HepG2 (cell line): ENCODE results near the gene ARG2.

Source experiments
- CTCF ChIP-seq: sonication (generic); formaldehyde crosslinking; IDR thresholded peaks from 2 replicates; pipeline ENCODE4 v1.5.0; 2020; ENCODE audit warnings: mild to moderate bottlenecking, missing genetic modification reagents, moderate library complexity
- FOXA1 ChIP-seq, 2 experiments: fragments of 450-650 bp in 1 of 2; sonication (generic) in 1 of 2; formaldehyde crosslinking in 1 of 2; IDR thresholded peaks; 2 replicates each; pipeline versions ENCODE4 v1.4.0 to v1.6.1; 2016 to 2020; ENCODE audit warnings: missing genetic modification reagents in 1 of 2
- ISL2 ChIP-seq: sonication (generic); formaldehyde crosslinking; IDR thresholded peaks from 2 replicates; pipeline ENCODE4 v1.5.0; 2020; ENCODE audit warnings: missing genetic modification reagents
- MAFG ChIP-seq: sonication (generic); formaldehyde crosslinking; IDR thresholded peaks from 2 replicates; pipeline ENCODE4 v1.5.1; 2020; ENCODE audit warnings: mild to moderate bottlenecking, missing genetic modification reagents
- NFAT5 ChIP-seq: sonication (generic); formaldehyde crosslinking; IDR thresholded peaks from 2 replicates; pipeline ENCODE4 v1.4.0; 2020; ENCODE audit warnings: missing genetic modification reagents
- POLR2AphosphoS5 ChIP-seq: IDR thresholded peaks from 2 replicates; pipeline ENCODE4 v1.6.1; 2012; ENCODE audit warnings: low read depth, low read length
- STAT5B ChIP-seq: sonication (generic); formaldehyde crosslinking; IDR thresholded peaks from 2 replicates; pipeline ENCODE4 v1.4.0; 2020; ENCODE audit warnings: missing genetic modification reagents
- YY1 ChIP-seq: IDR thresholded peaks from 2 replicates; pipeline ENCODE4 v1.6.1; 2011; ENCODE audit warnings: low read length, low read depth, moderate library complexity, mild to moderate bottlenecking; ENCODE audit not compliant: insufficient read depth, insufficient replicate concordance
- ZNF232 ChIP-seq: sonication (generic); formaldehyde crosslinking; IDR thresholded peaks from 2 replicates; pipeline ENCODE4 v1.4.0; 2020; ENCODE audit warnings: missing genetic modification reagents, borderline replicate concordance

GRCh38 chr14:67636361-67636919, 16.7 kb downstream of the ARG2 start:
- TF ChIP-seq NFAT5 (CRISPR knock-in tag) (no peak), MAFG (CRISPR knock-in tag) (no peak), ISL2 (CRISPR knock-in tag) (no peak), ZNF232 (CRISPR knock-in tag) (no peak), POLR2AphosphoS5 (no peak), STAT5B (no peak), CTCF (CRISPR knock-in tag) (no peak), FOXA1 (IDR thresholded peaks at IDR 0.05) (no peak), FOXA1 (CRISPR knock-in tag; IDR thresholded peaks at IDR 0.05) (no peak), YY1 (no peak)
